22Rv1 (cell line): ENCODE results near the gene LINC00237.

Experiments used
- ZFX ChIP-seq: fragments of 450-650 bp; IDR thresholded peaks from 2 replicates; pipeline ENCODE4 v1.6.1; 2017; ENCODE audit warnings: antibody characterized with exemption, borderline replicate concordance
- TF ChIP-seq, protein P1 (sequence below): fragments of 450-650 bp; IDR thresholded peaks from 2 replicates; pipeline ENCODE4 v1.5.1; 2017; ENCODE audit warnings: mild to moderate bottlenecking

DNA sequence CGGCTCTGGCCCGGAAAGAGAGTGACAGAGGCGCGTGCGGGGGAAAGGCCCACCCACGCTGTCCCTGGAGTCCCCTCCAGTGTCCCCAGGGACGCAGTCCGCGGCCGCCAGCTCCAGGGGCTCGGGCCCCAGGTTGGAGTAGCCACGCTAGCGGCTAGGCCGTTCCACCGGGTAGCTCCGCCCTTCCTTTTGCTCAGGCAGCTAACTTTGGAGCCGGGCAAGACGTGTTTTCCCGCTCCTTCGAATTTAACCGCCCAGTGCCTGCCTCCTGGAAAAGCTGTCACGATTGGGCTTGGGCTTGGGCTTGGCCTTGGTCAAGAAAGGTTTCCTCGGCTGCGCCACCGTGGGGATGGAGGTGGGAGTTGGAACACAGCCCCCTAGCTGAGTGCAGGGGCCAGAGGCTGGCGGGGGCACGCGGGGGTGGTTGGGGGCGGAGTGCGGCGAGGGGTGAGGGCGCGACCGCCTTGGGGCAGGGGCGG lies 4.7 kb downstream of the LINC00237 start:
- TF ChIP-seq, protein P1, sequence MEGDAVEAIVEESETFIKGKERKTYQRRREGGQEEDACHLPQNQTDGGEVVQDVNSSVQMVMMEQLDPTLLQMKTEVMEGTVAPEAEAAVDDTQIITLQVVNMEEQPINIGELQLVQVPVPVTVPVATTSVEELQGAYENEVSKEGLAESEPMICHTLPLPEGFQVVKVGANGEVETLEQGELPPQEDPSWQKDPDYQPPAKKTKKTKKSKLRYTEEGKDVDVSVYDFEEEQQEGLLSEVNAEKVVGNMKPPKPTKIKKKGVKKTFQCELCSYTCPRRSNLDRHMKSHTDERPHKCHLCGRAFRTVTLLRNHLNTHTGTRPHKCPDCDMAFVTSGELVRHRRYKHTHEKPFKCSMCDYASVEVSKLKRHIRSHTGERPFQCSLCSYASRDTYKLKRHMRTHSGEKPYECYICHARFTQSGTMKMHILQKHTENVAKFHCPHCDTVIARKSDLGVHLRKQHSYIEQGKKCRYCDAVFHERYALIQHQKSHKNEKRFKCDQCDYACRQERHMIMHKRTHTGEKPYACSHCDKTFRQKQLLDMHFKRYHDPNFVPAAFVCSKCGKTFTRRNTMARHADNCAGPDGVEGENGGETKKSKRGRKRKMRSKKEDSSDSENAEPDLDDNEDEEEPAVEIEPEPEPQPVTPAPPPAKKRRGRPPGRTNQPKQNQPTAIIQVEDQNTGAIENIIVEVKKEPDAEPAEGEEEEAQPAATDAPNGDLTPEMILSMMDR = no peak
- TF ChIP-seq ZFX = no peak
